Heart left ventricle (tissue), 13 donors: ENCODE results near the gene LMO2.
"Not testable (repeated sequence)": the region's sequence is repeated elsewhere in the genome, so short reads cannot be mapped to it uniquely, and the experiment has no call there.

Experiments
- POLR2A ChIP-seq, 2 donors: fragments of 450-650 bp; IDR thresholded peaks; one replicate each; pipeline ENCODE4 v1.6.1; 2017; ENCODE audit warnings: antibody characterized with exemption in 2 of 2, mild to moderate bottlenecking in 2 of 2, moderate library complexity in 2 of 2
- TF ChIP-seq, protein P1 (sequence below), 12 donors: fragments of 200-600 bp; sonication (generic) in 4 of 12; IDR thresholded peaks; one replicate each; pipeline versions ENCODE4 v1.5.0 to v1.8.0; 2018 to 2022; ENCODE audit warnings: antibody characterized with exemption in 12 of 12, mild to moderate bottlenecking in 5 of 12
- donor health status: ischemic (EF 13 %, LVEDD 7.1; RV severe dilation, severe dysfunction).
- donor health status: DM: no; HTN: yes; CAD: no.
- donor health status: DM: no; HTN: no; CAD: no.
- donor health status: ischemic (EF 25% LVEDD 6.9; RV normal size, moderate dysfunction).
- donor health status: ischemic (EF 25% LVEDD 5.7; RV mildly dilated, moderate dysfunction).
- donor health status: ischemic (EF 35%, LVEDD 5.7; RV mildly dilated, moderate dysfunction).
- donor health status: nonischemic (EF 11% LVEDD 7.7; RV severe dilation, severe dysfunction).
- donor health status: DM: yes; HTN: yes; CAD: no.
- donor health status: PGD.
- donor health status: ischemic (EF 29% LVEDD 5.4; RV normal size, mild dysfunction).
- donor health status: nonischemic (EF 23%, LVEDD 6.1; RV moderate dilation, normal function).

DNA sequence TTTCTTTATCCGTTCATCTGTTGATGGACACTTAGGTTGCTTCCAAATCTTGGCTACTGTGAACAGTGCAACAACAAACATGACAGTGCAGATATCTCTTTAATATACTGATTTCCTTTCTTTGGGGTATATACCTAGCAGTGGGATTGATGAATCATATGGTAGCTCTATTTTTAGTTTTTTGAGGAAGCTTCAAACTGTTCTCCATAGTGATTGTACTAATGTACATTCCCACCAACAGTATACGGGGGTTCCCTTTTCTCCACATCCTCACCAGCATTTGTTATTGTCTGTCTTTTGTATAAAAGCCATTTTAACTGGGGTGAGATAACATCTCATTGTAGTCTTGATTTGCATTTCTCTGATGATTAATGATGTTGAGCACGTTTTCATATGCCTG, 68.9 kb downstream of the LMO2 start:
- TF ChIP-seq, protein P1, sequence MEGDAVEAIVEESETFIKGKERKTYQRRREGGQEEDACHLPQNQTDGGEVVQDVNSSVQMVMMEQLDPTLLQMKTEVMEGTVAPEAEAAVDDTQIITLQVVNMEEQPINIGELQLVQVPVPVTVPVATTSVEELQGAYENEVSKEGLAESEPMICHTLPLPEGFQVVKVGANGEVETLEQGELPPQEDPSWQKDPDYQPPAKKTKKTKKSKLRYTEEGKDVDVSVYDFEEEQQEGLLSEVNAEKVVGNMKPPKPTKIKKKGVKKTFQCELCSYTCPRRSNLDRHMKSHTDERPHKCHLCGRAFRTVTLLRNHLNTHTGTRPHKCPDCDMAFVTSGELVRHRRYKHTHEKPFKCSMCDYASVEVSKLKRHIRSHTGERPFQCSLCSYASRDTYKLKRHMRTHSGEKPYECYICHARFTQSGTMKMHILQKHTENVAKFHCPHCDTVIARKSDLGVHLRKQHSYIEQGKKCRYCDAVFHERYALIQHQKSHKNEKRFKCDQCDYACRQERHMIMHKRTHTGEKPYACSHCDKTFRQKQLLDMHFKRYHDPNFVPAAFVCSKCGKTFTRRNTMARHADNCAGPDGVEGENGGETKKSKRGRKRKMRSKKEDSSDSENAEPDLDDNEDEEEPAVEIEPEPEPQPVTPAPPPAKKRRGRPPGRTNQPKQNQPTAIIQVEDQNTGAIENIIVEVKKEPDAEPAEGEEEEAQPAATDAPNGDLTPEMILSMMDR (IDR thresholded peaks at IDR 0.05) = not testable (repeated sequence)
- TF ChIP-seq POLR2A (IDR thresholded peaks at IDR 0.05) = not testable (repeated sequence)
